HG03460 (cell line): ENCODE results near the gene GATA1.
"Not testable (repeated sequence)": the region's sequence is repeated elsewhere in the genome, so short reads cannot be mapped to it uniquely, and the experiment has no call there.

Source experiments
- ATAC-seq: cut with Tn5 transposase; IDR thresholded peaks from one replicate; pipeline ENCODE4 v1.9.1; 2021; ENCODE audit not compliant: unreplicated experiment

Gene GATA1

GRCh38 chrX:48806081-48806480 is 19.7 kb downstream of the GATA1 start:
- no peak for ATAC-seq

DNA sequence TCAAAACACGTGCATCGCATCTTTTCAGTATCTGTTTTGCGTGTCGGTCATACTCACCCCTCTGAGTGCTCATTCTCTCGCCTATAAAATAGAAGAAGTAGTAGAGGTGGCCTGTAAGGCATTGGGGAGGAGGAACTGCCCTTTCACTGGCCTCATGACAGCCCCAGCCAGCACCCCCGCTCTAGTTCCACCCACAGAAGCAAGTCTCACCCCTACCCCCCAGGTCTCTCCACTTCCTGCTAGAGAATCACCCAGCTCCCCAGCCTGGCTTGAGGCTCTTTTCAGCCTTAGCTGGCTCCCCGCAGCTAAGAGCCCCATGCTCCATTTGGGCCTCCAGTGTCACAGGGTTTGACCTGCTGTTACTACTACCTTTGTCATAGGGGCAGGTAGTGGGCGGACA is 27.3 kb downstream of the GATA1 start:
- ATAC-seq: no peak

- ATAC-seq: no peak
Observed at GRCh38 chrX:48814722-48815121, 28.3 kb downstream of the GATA1 start.

DNA sequence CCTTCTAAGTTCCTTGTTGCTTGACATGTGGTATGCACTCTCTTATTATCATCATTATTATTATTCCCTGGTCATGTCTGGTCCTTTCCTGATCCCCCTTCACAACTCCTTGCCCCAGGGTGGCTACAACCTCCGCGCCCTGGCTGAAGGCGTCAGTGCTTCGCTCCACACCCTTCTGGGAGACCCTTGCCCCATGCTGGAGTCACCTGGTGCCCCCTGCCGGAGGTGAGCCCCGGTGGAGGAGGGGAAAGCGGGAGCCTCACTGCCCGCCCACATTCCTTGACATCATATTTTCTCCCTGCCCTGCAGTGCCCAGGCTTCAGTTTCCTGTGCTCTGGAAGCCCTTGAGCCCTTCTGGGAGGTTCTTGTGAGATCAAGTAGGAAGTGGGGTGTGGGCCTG is 28.9 kb downstream of the GATA1 start:
- ATAC-seq: no peak

- ATAC-seq: no peak
Observed at GRCh38 chrX:48816014-48816810, 29.8 kb downstream of the GATA1 start.

GRCh38 chrX:48818098-48818497 is 31.7 kb downstream of the GATA1 start:
- no peak for ATAC-seq

DNA sequence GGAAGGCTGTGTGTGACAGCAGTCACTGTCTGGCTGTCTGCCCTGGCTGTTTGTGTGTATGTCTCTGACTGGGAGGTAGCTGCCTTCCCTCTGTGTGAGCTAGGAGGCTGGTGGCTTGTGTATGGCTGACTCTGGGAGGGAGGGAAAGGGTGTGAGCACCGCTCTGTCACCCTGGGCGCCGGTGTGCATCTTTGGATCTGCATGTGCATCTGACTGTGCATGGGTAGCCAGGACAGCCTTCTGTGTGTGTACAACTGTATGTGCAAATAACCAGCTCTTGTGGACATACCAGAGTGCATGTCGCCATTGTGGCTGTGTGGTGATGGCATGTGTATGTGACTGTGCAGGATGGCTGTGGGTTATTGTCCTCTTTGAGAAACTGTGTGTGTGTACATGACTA is 32.5 kb downstream of the GATA1 start:
- no peak for ATAC-seq

- ATAC-seq: not testable (repeated sequence)
Observed at GRCh38 chrX:48819394-48819793, 33.0 kb downstream of the GATA1 start.

- ATAC-seq: no peak
Observed at GRCh38 chrX:48823053-48823452, 36.7 kb downstream of the GATA1 start.

- no peak for ATAC-seq
Observed at GRCh38 chrX:48824066-48824465, 37.7 kb downstream of the GATA1 start.

GRCh38 chrX:48826135-48826875 is 39.9 kb downstream of the GATA1 start, which contains the start of gene ERAS:
Gene ERAS, plus strand, starts transcription at chrX:48826513. Its CDS starts 2,611 bp downstream, at chrX:48829124.
- ATAC-seq: no peak

DNA sequence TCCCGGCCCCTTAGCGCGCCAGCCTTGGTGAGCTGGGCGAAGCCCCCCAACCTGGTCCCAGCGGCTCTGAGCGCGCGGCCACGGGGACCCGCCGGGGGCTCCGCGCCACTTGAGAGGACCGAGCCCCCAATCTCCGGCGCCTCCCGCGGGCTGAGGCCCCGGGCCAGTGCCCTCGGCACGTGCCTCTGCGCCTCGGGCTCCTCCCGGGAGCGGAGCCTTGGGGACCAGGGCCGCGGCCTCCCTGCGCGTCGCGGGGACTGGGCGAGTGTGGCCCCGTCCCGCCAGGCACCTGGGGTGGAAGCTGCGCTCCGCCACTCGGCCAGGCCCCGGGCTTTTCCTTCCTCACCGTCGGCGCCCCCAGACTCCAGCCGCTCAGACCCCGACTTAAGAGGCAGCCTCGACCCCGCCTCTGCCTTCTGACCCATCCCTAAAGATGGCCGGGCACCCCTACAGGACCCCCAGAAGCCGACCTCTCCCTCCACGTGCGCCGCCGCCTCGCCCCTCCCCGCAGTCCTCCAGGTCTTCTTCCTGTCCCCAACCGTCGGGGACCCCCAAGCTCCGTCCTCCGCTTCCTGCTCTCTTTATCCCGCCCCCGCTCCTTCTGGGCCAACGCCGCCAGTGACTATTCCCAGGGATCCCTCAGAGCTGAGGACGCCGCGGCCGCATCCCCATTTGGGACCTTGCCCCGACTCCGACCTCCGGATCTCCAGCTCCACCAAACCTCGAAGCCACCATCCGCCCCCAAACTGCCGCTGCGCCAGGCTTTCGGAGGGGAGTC is 40.7 kb downstream of the GATA1 start:
- no peak for ATAC-seq

- ATAC-seq: no peak
Observed at GRCh38 chrX:48827654-48827968, 41.2 kb downstream of the GATA1 start.

- no peak for ATAC-seq
Observed at GRCh38 chrX:48829016-48829735, 42.8 kb downstream of the GATA1 start.

- no peak for ATAC-seq
Observed at GRCh38 chrX:48831136-48831908, 44.9 kb downstream of the GATA1 start.

DNA sequence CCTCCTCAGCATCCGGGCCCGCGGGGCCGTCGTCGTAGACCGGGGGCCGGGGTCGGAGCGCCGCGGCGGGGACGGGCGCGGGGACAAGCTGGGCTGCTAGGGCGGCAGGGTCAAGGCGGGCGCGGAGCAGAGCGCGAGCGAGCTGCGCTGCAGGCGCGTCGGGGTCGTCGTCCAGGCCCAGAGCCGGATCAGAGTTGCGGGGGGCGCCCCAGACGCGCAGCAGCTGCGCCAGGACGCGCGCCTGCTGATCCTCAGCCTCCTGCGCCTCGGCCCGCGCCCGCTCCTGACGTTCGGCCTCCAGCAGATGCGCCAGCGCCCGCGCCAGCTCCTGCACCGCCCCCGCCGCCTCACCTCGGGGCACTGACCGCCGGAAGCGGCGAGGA is 45.5 kb downstream of the GATA1 start:
- ATAC-seq: no peak

GRCh38 chrX:48833542-48834138 is 47.2 kb downstream of the GATA1 start:
- no peak for ATAC-seq

GRCh38 chrX:48834383-48834709 is 48.0 kb downstream of the GATA1 start:
- ATAC-seq: no peak

DNA sequence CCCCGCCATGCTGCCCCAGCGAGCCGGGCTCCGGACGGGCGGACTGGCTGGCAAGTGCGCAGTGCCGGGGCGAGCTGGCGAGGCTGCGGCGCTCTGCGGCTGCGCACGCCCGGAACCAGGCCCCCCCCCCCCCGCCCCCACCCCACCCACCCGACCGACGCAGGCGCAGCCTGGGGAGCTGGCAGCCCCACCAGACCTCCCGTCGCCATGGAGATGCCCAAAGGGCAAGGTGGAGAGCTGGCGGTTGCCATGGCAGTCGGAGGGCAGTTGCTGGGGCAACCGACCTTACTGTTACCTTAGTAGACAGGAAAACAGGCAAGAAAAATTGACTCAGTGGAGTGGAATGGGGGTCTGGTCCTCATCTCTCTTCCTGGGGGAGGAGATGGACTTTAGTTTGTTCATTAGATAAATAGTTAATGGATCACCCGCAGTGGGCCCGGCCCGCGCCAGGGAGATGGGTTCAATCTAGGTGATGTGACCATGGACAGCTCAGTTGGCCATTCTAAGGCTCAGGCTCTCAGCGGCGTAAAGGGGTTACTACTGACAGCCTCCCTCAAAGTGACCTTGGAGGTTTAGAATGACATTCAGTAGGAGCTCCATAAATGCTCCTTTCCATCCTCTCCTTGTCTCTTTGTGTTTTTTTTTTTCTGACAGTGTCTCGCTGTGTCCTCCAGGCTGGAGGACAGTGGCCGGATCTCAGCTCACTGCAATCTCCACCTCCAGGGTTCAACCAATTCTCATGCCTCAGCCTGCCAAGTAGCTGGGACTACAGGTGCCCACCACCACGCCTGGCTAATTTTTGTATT is 49.3 kb downstream of the GATA1 start, which contains the start of gene PCSK1N:
Gene PCSK1N, minus strand, starts transcription at position 87 of the 806 bp plus-strand sequence. Its CDS starts 78 bp downstream, at position 9.
- ATAC-seq: no peak
